HG02588 (cell line): ENCODE data around the gene ADAMTSL3.
"Not testable (repeated sequence)": the region's sequence is repeated elsewhere in the genome, so short reads cannot be mapped to it uniquely, and the experiment has no call there.

ENCODE experiments used
- ATAC-seq: cut with Tn5 transposase; IDR thresholded peaks from one replicate; pipeline ENCODE4 v1.9.1; 2021; ENCODE audit warnings: mild to moderate bottlenecking, moderate library complexity; ENCODE audit not compliant: unreplicated experiment

The ADAMTSL3 gene

DNA sequence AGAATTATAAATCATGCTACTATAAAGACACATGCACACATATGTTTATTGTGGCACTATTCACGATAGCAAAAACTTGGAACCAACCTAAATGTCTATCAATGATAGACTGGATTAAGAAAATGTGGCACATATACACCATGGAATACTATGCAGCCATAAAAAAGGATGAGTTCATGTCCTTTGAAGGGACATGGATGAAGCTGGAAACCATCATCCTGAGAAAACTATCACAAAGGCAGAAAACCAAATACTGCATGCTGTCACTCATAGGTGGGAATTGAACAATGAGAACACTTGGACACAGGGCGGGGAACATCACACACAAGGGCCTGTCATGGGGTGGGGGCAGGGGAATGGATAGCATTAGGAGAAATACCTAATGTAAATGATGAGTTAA, 424.1 kb downstream of the ADAMTSL3 start:
- ATAC-seq = not testable (repeated sequence)

DNA sequence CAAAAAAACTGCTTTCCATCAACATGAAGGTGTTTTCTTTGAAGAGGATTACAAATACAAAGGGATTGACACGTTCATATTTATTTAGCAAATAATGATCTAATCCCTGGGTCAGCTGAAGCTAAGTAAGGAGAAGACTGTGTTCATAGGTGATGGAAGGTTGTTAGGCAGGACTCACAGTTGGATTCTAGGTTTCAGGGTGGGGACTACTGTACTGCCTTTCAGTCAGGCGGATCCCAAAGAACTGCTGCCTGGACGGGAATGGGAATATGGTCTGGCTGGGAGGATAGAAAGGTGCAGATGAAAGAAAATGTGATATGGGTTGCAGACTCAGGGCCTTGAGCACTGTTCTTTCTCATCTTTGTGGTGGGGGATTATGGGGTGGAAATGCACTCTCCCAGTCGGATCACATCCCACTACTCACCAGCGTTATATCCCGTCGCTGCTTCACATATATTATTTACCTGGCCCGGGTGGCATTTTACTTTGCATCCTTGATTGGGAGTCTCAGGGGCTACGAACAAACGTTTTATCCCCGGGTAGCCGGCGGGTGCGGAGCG, 425.5 kb downstream of the ADAMTSL3 start:
- not testable (repeated sequence) for ATAC-seq

DNA sequence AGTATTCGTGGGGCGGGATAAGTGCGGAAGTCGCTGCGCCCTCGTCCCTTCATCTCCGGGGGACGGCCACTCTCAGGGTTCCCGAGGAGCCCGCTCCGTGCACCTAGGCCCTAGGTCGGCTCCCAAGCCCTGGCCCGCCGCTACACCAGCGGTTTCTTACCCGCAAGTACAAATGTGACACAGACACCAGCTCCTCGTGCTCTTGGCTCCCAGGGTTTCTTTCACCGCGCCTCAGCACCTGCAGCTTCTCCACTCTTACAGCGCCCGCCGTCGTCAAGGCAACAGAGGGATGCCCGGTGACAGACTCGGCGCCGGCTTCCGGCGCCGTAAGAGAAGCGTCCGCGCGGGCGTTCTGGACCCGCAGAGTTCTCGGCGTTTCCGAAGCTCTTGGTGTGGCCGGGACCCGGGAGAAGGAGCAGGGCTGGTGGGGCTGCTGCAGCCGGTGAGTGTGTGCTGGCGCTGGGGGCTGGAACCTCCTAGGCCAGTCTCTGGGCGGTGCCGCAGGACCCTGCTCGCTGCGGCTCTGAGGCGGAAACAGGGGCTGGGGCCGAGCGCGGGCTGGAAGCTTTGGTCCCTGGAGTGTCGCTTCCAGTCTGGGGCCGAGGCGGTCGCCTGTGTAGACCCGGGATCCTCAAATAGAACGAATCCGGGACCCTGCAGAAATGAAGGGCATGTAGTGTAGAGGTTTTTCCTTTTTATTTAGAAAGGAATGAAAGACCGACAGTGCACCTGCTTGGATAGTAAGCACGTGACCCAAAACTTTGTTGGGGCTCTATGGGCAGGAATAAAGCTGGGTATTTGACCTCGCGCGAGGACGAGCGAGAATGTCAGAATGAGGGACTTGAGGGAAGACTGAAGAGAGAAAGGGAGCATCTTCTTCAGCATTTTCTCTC, 426.2 kb downstream of the ADAMTSL3 start:
- peak; percentile 76 for ATAC-seq

DNA sequence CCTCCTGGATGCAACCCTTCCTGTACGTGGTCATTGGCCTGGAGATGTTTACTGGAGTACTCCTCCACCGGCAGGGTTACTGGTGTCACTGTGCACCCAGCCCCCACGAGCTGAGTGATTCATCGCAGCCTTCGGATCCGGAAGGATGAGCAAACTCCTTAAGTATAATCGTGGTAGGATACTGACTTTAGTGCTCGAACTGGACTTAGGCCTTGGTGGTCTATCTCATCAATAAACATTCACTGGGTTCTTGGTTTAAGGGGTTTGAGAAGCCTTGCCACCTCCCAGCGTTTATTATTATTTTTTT, 426.8 kb downstream of the ADAMTSL3 start:
- ATAC-seq = not testable (repeated sequence)

DNA sequence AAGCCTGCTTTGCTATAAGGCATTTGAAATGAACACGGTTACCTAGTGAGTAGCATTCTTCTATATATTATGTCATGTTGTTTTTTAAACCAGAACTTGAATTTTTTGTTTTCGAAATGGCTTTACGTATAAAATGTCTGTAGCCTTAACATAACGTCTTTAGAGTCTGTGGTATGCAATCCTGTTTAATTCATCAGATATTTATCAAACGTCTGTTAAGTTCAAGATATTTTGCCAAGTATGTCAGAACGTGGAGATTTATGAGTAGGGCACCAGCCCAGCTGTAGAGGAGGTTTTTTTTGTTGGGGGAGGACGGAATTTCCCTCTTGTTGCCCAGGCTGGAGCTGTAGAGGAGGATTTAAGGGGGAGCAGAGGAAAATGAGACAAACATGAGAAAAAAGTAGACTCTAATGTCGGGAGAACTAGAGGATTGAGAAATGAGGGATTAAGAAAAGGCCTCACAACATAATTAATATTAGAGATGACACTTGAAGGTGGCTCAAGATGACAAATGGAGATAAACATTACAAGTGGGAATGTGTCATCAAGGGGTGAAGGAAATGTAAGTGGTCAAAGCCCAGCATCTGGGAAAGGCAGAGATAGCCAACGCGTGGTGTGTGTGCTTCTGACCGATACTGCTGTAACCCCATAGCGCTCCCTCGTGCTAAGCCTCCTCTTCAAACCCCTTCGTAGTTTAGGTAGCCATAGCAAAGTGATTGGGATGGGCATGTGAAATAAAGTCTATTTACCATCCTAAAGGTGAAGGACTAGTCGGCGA, 427.7 kb downstream of the ADAMTSL3 start:
- ATAC-seq = no peak

DNA sequence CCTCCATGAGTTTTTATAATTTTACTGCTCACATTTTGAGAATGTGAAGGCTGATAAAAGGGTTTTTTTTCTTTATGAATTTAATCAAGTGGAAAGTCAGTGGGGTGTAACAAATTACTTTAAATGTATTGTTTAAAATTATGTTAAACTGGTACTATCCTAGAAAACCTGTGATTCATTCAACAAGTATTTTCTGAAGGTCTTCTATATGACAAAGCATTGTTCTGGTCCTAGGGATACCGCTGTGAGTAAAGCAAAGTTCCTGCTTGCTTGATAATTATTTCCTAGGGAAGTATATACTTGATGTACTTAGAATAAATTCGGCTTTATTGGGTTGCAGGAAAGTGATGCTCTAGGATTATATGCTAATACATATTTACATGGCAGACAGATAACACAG, 428.8 kb downstream of the ADAMTSL3 start:
- ATAC-seq = no peak

DNA sequence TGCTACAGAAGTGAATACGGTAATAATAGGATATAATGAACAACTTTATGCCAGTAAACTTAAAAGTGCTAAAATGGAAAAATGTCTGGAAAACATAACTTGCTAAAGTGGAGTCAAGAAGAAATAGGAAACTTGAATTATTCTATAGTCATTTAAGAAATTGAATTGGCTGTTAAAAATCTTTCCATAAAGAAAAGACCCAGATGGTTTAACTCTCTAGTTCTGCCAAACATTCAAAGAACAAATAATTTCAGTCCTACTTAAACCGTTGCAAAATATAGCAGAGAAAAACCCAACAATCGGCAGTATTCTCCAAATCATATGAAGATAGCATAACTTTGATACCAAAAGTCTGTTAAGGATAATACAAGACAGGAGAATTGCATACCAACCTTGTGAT, 432.1 kb downstream of the ADAMTSL3 start:
- not testable (repeated sequence) for ATAC-seq
